ENCODE measurements around the gene NCS1.
"Not testable (repeated sequence)": the region's sequence is repeated elsewhere in the genome, so short reads cannot be mapped to it uniquely, and the experiment has no call there.

Gene NCS1

DNA sequence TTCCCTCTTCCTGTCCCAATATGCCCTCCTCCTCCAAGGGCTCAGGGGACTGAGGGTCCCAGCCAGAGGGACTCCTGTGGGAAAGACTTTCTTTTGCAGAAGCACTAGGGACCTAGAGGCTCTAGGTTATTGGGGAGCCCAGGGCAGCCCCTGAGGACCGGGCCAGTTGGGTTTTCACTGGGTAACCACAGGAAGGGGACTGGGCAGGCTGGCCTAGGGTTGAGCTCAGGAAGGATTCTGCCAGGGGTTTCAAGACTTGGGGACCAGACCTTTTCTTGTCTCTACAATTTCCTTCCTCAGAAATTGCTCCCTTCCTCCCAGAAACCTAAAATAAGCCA, 69.0 kb downstream of the NCS1 start:
- DNase-seq: no peak

DNA sequence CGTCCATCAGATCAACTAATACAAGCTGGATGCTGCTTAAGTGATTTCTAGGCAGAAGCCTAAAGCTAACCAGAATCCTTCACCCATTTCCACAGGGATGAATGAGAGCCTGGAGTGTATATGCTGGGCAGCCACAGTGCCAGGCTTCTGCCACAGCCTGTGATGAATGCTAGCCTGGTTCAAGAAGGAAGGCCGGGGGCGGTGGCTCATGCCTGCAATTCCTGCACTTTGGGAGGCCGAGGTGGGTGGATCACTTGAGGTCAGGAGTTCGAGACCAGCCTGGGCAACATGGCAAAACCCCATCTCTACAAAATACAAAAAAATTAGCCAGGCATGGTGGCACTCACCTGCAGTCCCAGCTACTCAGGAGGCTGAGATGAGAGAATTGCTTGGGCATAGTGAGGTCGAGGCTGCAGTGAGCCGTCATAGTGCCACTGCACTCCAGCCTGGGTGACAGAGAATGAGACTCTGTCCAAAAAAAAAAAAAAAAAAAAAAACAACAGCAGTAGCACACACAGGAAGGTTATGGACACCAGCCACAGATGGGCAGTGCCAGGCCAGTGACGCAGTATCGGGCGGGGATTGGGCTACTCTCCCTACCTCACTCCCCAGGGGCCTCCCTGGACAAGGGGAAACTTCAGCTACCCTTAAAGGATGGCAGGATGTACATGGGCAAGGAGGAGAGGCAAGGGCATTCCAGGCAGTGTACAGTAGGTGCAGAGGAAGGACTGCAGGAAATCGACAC, 70.2 kb downstream of the NCS1 start:
- DNase-seq: no peak

DNA sequence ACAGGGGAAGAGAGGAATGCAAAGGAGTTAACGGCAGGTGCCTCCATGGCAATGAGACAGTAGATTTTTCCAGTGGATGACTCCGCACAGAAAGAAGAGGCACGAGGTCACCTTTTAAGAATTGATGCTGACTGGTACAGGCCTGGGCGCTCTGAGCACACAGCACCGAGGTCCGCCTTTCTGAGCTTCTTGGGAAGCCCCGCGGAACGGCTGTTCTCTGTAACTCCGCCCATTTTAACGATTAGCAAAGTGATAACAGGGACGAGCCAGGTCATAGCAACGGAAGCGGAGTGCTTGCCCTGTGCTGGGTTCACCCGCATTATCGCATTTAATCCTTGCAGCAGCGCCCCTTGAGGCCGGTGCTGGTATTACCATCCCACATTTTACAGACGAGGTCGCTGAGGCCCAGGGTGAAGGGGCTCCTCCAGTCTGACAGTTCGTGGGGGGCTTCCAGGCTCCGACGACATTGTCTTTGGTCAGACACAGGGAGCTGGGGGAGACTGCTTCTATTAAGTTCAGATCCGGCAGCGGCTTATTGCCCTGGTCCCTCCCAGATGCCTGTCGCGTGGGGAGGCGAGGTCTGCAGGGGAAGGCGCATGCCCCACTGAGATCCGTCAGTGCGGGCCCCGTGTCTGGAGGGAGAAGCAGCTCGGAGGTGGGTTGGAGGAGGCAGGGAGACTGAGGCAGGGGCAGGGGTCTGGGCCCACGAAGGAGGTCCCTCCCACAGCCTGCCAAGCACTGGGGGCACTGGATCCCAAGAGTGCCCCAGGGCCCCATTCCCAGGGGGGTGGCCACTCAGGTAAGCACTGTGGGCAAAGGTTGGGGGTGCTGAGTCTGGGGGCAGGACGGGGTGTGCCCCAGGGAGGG, 71.0 kb downstream of the NCS1 start:
- peak; percentile 62 for DNase-seq

DNA sequence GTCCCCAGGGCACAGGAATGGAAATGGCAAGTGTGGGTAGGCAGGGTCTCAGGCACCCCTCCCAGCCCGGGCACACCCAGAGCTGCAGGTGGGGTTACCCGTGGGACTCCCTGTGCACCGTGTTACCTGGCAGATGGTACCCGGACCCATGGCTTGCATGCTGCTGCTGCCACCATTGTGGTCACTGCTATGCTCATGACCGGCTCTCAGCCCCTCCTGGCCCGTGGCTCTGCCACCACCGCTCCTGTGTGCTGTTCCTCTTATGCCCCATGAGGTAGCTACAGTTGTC, 71.6 kb downstream of the NCS1 start:
- DNase-seq: no peak

DNA sequence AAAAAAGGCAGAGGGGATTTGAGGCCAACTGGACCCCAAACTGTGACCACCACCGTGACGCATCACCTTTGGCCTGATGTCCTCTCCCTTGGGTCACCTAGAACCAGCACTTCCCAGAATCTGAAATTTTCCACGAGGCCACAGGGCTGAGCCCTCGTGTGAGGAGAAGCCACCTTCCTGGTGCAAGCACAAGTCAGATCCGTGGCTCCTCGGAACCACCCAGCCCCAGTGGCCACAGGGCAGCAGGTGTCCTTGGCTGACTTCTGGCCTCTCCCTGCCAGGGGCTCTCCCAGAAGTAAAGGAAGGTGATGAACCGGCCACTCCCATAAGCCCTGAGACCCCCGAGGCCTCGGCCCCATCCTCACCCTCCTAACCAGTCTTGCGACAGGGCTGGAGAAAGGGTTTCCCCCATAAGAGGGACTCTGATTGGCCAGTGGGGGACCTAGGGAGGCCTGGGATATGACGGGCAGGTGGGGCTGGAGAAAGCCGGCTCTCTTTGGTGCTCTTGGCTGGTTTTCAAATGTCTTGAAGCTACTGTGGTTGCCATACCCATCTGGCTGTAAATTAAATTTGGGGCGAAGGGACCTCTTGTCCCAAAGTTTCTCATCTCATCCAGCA, 72.5 kb downstream of the NCS1 start:
- DNase-seq: no peak

DNA sequence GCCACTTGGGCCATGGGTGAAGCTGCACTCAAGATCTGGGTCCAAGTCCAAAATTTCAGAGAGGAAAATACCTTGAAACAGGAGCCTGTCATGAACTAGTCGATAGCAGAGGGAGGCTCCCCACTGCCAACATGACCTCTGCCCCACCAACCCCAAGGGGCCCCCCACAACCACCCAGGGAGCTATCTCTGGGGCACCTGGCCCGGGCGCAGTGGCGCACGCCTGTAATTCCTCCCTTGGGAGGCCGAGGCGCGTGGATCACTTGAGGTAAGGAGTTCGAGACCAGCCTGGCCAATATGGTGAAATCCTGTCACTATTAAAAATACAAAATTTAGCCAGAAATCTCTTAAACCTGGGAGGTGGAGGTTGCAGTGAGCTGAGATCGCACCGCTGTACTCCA, 73.3 kb downstream of the NCS1 start:
- no peak for DNase-seq

DNA sequence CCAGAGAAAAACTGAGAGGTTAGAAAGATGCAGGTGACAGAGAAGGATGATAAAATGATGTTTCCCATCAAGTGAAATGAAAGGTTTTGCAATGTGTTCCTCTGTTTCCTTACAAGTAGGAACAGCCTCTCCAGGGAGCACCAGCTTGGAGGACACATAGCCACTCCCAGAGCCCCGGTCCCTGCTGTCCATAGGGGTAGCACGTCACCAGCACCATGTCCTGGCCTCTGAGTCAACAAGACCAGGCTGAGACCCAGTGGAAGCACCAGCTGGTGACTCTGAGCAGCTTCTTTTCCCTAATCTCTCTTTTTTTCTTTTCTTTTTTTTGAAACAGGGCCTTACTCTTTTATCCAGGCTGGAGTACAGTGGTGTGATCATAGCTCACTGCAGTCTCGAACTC, 73.9 kb downstream of the NCS1 start:
- DNase-seq: no peak

DNA sequence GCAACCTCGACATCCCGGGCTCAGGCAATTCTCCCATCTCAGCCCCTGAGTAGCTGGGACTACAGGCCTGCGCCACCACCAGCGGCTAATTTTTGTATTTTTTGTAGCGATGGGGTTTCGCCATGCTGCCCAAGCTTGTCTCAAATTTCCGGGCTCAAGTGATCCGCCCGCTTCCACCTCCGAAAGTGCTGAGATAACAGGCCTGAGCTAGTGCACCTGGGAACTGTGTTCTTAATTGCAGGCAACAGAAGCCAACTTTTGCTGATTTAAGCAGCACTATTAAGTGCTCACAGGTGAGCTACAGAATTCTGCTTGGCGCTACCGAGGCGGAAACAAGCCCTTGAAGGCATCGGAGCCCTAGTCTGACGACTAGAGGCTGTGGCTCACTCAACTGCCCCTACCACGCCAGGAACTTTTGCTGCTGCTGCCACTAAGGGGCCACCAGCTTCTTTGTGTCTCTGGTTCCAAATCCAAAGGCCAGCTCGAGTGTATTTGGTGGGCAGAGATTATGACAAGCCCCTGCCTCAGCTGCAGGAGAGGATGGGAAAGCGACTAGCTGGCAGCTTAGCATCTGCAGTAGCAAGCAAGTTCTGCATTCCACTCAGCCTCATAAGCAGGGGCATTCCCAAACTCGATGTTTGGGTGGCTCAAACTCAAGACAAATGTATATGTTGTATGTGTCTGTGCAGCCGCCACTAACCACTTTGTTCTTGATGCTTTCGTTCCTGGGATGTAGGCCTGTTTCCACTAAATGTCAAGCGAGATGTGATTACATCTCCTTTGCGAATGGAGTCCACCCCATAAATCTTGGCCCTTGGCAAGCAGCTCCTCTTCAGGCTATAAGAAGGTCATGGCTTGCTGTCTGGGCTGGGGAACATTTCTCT, 82.8 kb downstream of the NCS1 start:
- DNase-seq: peak; percentile 92

DNA sequence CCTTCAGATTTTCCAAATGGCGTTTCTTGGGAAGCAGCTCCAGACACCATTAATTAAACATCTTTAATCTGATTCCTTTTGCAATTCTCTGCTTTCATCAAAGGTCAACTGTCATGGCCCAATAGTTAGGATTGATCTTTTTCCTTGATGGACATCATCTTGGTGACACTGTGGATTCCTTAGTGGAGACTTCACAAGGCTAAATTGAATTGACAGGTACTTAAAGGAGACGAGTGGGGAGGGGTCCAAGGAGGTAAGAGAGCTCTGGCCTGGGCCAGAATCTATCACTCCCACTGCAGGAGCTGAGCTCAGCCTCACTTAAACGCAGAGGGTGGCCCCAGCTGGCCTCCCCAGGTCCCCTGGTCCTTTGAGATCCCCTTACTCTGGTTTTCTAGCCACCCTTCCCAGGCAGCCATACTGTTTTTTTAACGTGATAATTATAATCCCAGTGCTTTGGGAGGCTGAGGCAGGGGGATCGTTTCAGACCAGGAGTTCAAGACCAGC, 83.5 kb downstream of the NCS1 start:
- no peak for DNase-seq

DNA sequence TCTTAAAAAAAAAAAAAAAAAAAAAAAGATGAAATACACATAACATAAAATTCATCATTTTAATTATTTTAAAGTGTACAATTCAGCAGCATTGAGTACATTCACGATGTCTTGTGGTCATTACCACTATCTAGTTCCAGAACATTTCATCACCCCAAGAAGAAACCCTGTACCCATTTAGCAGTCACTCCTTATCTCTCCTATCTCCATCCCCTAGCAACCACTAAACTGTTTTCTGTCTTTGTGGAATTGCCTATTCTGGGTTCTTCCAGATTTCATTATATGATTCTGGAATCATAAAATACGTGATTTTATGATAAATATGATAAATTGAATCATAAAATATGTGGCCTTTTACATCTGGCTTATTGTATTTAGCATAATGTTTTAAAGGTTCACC, 84.4 kb downstream of the NCS1 start:
- DNase-seq: no peak

DNA sequence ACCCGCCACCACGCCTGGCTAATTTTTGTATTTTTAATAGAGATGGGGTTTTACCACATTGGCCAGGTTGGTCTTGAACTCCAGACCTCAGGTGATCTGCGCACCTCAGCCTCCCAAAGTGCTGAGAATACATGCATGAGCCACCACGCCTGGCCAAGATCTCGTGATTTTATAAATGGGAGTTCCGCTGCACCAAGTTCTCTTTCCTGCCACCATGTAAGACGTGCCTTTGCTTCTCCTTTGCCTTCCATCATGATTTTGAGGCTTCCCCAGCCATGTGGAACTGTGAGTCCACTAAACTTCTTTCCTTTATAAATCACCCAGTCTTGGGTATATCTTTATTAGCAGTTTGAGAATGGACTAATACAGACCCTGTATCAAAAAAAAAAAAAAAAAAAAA, 85.9 kb downstream of the NCS1 start:
- not testable (repeated sequence) for DNase-seq

DNA sequence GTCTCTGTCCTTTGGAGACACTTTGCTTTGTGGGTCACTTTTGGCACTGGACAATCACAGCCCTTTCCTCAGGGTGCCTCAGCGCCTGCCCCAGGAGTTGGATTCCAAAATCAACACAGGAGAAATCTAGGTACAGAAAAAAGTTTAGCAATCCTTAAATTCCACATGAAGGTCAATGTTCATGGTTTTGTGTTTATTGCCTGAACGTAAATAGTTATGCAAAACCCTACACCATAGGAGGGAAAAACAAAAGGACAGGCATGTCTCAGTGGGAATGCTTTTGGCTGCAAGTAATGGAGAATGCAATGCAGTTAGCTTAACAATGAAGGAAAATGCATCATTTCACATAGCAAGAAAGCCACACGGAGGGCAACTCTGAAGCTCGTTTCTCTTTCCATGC, 86.8 kb downstream of the NCS1 start:
- no peak for DNase-seq

DNA sequence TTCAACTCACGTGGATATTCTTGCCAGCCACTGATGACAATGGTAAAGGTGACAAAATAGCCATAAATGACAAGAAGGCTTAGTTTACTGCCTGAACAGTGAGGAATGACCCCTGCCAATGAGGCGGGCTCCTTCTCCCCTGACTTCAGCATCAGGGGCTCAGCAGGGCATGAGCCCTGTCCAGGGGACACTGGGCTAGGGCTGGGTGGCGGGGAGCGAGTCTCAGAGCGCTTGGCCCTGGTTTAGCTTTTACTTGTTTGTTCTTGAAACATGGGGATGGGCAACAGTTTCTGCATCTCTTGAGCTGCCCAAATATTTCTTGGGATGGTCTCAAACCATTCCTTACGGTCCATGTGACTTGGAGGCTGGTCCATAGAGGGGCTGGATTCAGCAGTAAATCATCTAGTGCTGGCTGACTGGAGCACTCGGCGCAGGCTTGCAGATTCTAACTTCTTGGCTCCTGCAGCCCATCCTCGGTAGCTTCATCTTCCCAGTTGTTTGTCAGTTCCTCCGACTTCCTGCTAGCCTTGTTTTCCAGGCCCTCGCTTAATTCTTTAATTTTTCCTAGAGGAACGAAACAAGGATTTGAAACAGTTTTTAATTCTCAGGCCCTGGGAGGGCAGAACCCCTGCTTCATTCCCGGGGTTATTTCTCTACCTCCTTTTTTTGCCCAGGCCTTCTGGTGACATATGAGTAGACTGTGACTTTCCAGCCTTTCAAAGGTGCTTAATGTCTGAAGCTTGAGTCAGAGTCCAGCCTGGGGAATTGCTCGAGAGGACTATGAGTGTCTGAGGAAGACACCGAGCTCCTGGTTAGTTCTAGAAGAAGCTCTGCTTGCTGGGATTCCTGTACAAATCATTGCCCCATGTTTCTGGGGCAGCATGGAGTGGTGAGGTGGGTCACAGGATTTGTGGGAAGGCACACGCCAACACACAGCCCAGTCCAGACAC, 88.9 kb downstream of the NCS1 start:
- DNase-seq: no peak

DNA sequence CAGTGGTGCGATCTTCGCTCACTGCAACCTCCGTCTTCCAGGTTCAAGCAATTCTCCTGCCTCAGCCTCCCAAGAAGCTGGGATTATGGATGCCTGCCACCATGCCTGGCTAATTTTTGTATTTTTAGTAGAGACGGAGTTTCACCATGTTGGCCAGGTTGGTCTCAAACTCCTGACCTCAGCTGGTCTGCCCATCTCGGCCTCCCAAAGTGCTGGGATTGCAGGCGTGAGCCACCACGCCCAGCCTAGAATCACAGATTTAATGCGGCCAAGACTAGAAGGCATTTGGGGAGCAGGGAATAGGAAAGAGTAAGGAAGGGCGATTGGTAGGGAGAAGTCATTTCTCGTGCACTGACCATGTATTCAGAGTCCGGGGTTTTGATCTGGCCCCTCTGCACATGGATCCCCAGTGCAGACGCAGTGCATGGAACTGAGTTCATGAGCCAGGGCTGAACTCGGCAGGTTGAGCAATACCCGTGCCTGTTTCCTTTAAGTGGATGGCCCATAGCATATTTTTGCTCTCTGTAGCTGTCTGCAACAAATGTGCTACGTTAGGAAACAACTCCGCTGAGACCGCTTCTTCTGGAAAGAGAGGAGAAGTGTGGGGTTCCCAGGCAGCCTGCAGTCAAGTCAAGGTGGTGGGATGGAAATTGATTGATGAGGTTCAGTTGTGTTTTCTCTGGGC, 90.0 kb downstream of the NCS1 start:
- DNase-seq: no peak

DNA sequence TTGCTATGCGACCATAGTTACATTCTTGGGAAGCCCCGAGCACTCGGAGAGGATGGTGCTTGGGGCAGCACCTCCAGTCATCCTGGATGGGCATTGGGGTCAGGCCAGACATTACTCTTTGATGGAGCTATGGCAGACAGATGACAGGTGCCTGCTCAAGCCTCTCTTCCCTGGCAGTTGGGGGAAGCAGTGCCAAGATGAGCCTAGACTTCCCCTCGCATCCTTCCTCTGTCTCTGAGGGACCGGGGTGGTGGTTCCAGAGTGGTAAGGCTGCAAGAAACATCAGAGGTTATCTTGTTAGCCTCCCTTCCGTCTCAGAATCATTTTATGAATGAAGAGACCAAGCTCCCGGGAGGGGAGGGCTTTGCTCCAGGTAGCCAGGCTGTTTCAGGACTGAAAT, 90.6 kb downstream of the NCS1 start:
- no peak for DNase-seq

DNA sequence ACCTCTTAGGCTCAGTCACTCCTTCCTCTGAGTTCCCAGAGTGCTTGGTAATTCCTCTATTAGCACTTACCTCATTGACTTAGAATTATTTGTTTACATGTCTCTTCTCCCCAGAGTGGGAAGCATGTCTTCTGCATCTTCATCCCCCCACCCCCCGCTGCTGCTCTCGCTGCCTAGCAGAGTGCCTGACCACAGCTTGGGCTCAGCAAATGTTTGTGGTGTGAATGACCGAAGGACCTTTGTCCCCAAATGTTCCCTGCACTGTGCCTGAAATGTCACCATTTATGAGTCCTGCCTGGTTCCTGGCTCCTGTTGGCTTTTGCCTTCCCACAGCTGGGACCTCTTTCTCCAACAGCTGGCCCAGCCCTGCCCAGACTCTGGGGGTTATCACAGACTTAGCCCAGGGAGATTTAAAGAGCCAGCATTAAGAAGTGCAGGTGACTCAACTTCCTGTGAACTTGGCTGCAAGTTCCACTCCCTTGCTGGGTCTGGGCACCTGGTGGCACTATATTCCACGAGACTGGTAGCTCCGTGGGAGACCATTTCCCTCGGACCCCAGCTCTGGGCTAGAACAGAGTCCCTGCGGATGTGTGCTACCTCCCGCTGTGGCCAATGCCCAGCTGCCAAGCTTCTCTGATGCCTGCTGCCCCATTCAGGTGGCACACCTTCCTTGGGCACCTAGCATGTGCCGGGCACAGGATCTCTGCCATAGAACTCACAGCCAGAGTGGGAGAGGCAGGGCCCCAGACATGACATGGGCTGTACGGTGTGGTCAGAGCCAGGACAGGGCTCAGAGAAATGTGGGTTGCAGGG, 91.6 kb downstream of the NCS1 start:
- no peak for DNase-seq

DNA sequence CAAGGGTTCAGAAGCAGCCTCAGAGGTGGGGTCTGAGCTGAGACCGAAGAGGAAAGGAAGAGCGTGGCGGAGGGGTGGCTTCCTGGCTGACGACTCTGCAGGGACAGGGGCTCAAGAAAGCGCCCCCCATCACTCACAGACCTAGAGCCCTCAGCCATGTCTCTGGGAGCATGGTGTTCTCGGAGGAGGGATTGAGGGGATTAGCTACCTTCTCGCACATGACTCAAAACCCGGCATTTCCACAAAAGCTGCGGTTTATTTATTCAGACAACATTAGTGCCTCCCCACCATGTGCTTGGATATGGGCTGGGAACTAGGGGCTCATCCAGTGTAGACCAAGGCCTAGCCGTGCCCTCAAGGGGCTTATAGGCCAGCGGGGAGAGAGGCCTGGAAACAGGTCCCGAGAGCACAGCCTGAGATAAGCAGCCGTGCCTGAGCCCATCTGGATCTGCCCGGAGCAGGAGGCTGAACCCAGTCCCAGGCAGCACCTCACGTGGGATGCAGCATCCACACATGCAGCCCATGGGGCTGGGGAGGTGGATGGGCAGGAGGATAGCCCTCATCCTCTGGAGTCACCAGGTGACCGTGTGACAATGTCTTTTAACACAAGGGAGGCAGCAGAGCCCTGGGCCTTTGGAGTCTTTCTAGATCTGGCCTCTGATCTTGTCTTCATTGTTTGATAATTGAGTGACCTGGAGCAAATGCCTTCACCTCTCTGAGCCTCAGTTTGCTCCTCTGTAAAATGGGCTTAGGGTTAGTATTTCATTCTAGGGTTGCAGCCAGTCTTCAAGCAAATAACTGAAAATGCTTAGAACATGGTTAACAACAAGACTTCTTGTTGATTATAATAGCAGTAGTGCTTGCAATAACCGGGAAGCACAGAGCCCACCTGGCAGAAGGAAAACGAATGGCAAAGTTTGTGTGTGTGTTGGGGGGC, 92.5 kb downstream of the NCS1 start:
- DNase-seq: no peak

DNA sequence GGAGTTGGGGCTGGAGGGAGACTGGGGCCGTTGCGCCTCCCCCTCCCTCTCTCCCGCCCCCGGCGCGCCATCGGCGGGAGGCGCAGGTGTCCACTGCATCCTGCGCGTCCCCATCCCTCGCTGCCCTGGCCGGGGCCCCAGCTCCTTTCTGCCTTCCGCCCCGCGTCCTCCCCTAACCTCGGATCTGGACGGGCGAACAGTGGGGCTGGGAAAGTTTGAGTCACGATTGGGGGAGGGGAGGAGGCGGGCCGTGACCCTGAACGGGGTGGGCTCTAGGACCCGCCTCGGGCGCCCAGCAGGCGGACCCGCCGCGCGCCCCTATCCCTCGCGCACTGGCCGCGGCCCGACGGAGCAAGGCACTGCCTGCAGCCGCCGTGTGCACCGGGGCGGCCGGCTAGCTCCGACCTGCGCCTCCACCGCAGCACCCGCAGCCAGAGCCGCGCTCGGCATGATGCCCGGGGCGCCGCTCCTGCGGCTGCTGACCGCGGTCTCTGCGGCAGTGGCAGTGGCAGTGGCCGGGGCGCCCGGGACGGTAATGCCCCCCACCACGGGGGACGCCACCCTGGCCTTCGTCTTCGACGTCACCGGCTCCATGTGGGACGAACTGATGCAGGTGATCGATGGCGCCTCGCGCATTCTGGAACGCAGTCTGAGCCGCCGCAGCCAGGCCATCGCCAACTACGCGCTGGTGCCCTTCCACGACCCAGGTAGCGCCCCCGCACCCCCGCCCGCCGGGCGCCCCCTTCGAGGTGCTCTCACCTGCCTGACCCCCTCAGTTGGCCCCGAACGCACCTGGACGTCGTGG, 93.4 kb downstream of the NCS1 start, which contains the start of gene HMCN2:
HMCN2 (plus strand) TSS at position 330 of the 805 bp plus-strand sequence; CDS start at position 449, 119 bp downstream.
- DNase-seq: peak; percentile 28

Measured in NCI-H1105 treated with DMSO at 0.1 percent for 48 hours (cell line).